GM23248 (cell line): Measurements from ENCODE around the gene HOXB6. TPM values are rescaled to one million over a fixed set of nuclear protein-coding genes. Genes with fewer than 3 reads are reported as not detected.

Source experiments
- DNase-seq: peaks from one replicate; pipeline ENCODE4 v3.0.0-alpha.2; 2015
- H2AFZ ChIP-seq: fragments of 200-600 bp; sonication (generic); 2 replicates; pipeline ENCODE4 v1.6.1; 2016; ENCODE audit warnings: antibody characterized with exemption
- H3F3A ChIP-seq: fragments of 200-600 bp; sonication (generic); 2 replicates; pipeline ENCODE4 v1.6.1; 2016; ENCODE audit warnings: mild to moderate bottlenecking, antibody characterized with exemption, mixed run types; ENCODE audit not compliant: insufficient read depth
- H3K27ac ChIP-seq: fragments of 200-600 bp; sonication (generic); 2 replicates; pipeline ENCODE4 v1.5.1; 2016; ENCODE audit warnings: mild to moderate bottlenecking
- H3K27me3 ChIP-seq: fragments of 200-600 bp; sonication (generic); replicated peaks from 2 replicates; pipeline ENCODE4 v1.6.1; 2016; ENCODE audit warnings: mild to moderate bottlenecking; ENCODE audit not compliant: insufficient read depth
- H3K36me3 ChIP-seq: fragments of 200-600 bp; sonication (generic); 2 replicates; pipeline ENCODE4 v1.6.1; 2016; ENCODE audit warnings: low read depth, mild to moderate bottlenecking
- H3K4me1 ChIP-seq: fragments of 200-600 bp; sonication (generic); 2 replicates; pipeline ENCODE4 v1.6.1; 2016; ENCODE audit warnings: mild to moderate bottlenecking; ENCODE audit not compliant: insufficient read depth
- H3K4me2 ChIP-seq: fragments of 200-600 bp; sonication (generic); one replicate; pipeline ENCODE4 v1.6.1; 2016; ENCODE audit warnings: mild to moderate bottlenecking; ENCODE audit not compliant: unreplicated experiment
- H3K4me3 ChIP-seq: fragments of 200-600 bp; sonication (generic); 2 replicates; pipeline ENCODE4 v1.5.1; 2016; ENCODE audit warnings: mild to moderate bottlenecking
- H3K79me2 ChIP-seq: fragments of 200-600 bp; sonication (generic); 2 replicates; pipeline ENCODE4 v1.6.1; 2016; ENCODE audit warnings: mild to moderate bottlenecking; ENCODE audit not compliant: insufficient read depth
- H3K9ac ChIP-seq: fragments of 200-600 bp; sonication (generic); 2 replicates; pipeline ENCODE4 v1.6.1; 2016; ENCODE audit warnings: mild to moderate bottlenecking
- H3K9me2 ChIP-seq: fragments of 200-600 bp; sonication (generic); 2 replicates; pipeline ENCODE4 v1.6.1; 2016; ENCODE audit warnings: mixed run types, mild to moderate bottlenecking, moderate library complexity; ENCODE audit not compliant: insufficient read depth
- H3K9me3 ChIP-seq: fragments of 200-600 bp; sonication (generic); one replicate; pipeline ENCODE4 v1.6.1; 2017; ENCODE audit warnings: low read depth
- H4K20me1 ChIP-seq: fragments of 200-600 bp; sonication (generic); 2 replicates; pipeline ENCODE4 v1.6.0; 2016; ENCODE audit not compliant: insufficient read depth
- EZH2 ChIP-seq: fragments of 200-600 bp; sonication (generic); IDR thresholded peaks from 2 replicates; pipeline ENCODE4 v1.6.1; 2018; ENCODE audit warnings: antibody characterized with exemption, mild to moderate bottlenecking; ENCODE audit not compliant: insufficient read depth, poor library complexity, severe bottlenecking
- EZH2phosphoT487 ChIP-seq: fragments of 200-600 bp; sonication (generic); IDR thresholded peaks from 2 replicates; pipeline ENCODE4 v1.6.1; 2018; ENCODE audit warnings: antibody characterized with exemption, moderate library complexity, mild to moderate bottlenecking, low read depth; ENCODE audit not compliant: insufficient read depth
- WGBS, 2 experiments: methylation state at CpG; one replicate each; pipeline ENCODE4 v1.1.6; 2015 to 2017; ENCODE audit warnings: low lambda C conversion rate in 2 of 2, low coverage in 1 of 2; ENCODE audit errors: missing lambda C conversion rate in 2 of 2; 5-methylcytosine and 5-hydroxymethylcytosine counted together
- in situ Hi-C: fragments of 300-500 bp; cut with MboI; formaldehyde crosslinking; loops from 2 replicates; pipeline ENCODE4 v1.15.0; 2020
- polyA plus RNA-seq: library from polyadenylated mRNA; unstranded; fragments of >200 nt; fragmentation: Nextera tagmentation; extraction: Ambion mirVana; gene quantifications from 2 replicates; pipeline ENCODE4 v1.2.1, GENCODE V29; 2016
- total RNA-seq: library from RNA; depleted of rRNA; stranded (reverse); fragments of >200 nt; shearing (Covaris generic); gene quantifications from 2 replicates; pipeline ENCODE4 v1.2.3, GENCODE V29; 2014

The HOXB6 gene
- total and polyA plus RNA-seq, 2 experiments from 2014 or later, result 6.2 to 7.5 TPM

- Histone ChIP-seq H3K4me3 (peak overlapping the region; percentile 66), H3K27ac (peak overlapping the region; percentile 96), H3K4me2 (peak overlapping the region; percentile 93), H3K79me2 (peaks cover 42% of the 10 kb centered on the region), H4K20me1 (no peaks in the 10 kb centered on the region), H3F3A (peaks cover 44% of the 10 kb centered on the region), H3K4me1 (peaks cover 39% of the 10 kb centered on the region), H3K9me2 (no peaks in the 10 kb centered on the region), H3K9me3 (no peaks in the 10 kb centered on the region), H2AFZ (peak overlapping the region; percentile 92), H3K9ac (peak overlapping the region; percentile 99), H3K27me3 (no peaks in the 10 kb centered on the region), H3K36me3 (no peaks in the 10 kb centered on the region; the same call in 1 of the 2 replicates)
- TF ChIP-seq EZH2phosphoT487, result no peak
- TF ChIP-seq EZH2, result no peak
- WGBS, 2 experiments, result 55 to 77% methylated on average over 4 to 6 of the region's 6 CpGs
- in situ Hi-C loops, result no loop called here
- DNase-seq, result no peak
Measured at GRCh38 chr17:48548523-48549280, 56.1 kb downstream of the HOXB6 start.

GRCh38 chr17:48547808-48548522 lies 56.8 kb downstream of the HOXB6 start:
- Histone ChIP-seq H3K4me3 (peak overlapping the region; percentile 66), H3K9ac (peak overlapping the region; percentile 99), H3K27ac (peak overlapping the region; percentile 96), H2AFZ (peak overlapping the region; percentile 92), H3K79me2 (peaks cover 43% of the 10 kb centered on the region), H4K20me1 (no peaks in the 10 kb centered on the region), H3K27me3 (no peaks in the 10 kb centered on the region), H3K4me1 (peaks cover 39% of the 10 kb centered on the region), H3K9me3 (no peaks in the 10 kb centered on the region), H3K4me2 (peak overlapping the region; percentile 93), H3K36me3 (no peaks in the 10 kb centered on the region; the same call in 1 of the 2 replicates), H3K9me2 (no peaks in the 10 kb centered on the region), H3F3A (peaks cover 44% of the 10 kb centered on the region)
- in situ Hi-C loops, result no loop called here
- peak; percentile 90 for DNase-seq
- no peak for TF ChIP-seq EZH2phosphoT487
- 8 to 10% methylated on average over 24 of the region's 24 CpGs for WGBS, 2 experiments

- DNase-seq, result peak; percentile 59
- Histone ChIP-seq H3K9ac (peak overlapping the region; percentile 99), H3K9me2 (no peaks in the 10 kb centered on the region), H3K27me3 (no peaks in the 10 kb centered on the region), H2AFZ (peak overlapping the region; percentile 92), H3K36me3 (no peaks in the 10 kb centered on the region; the same call in 1 of the 2 replicates), H3K4me1 (peaks cover 39% of the 10 kb centered on the region), H3K4me2 (peak overlapping the region; percentile 93), H3K4me3 (peak overlapping the region; percentile 66), H3K79me2 (peaks cover 47% of the 10 kb centered on the region), H3F3A (peaks cover 44% of the 10 kb centered on the region), H3K27ac (peak overlapping the region; percentile 96), H3K9me3 (no peaks in the 10 kb centered on the region), H4K20me1 (no peaks in the 10 kb centered on the region)
- 8 to 9% methylated on average over 10 of the region's 10 CpGs for WGBS, 2 experiments
- TF ChIP-seq EZH2, result no peak
- TF ChIP-seq EZH2phosphoT487, result no peak
- in situ Hi-C loops, result no loop called here
Measured at GRCh38 chr17:48546924-48547807, 57.6 kb downstream of the HOXB6 start.
